Heart left ventricle (tissue), 16 donors: ENCODE results near the gene FTCD. TPM values are rescaled to one million over a fixed set of nuclear protein-coding genes. Genes with fewer than 3 reads are reported as not detected.

Source experiments
- ATAC-seq, 4 donors: fragments of 200-7000 bp; cut with Tn5 transposase; one replicate each; pipeline ENCODE4 v1.9.1; 2020 to 2022; ENCODE audit warnings: moderate library complexity in 4 of 4, mild to moderate bottlenecking in 3 of 4, moderate number of reproducible peaks in 1 of 4
- DNase-seq, 5 donors: peaks; one replicate each; pipeline ENCODE4 v3.0.0-alpha.2; 2020
- H3K27ac ChIP-seq, 12 donors: fragments of 200-600 bp; sonication (generic) in 4 of 12; one replicate each; pipeline versions ENCODE4 v1.5.0 to v1.8.0; 2016 to 2022; ENCODE audit warnings: mild to moderate bottlenecking in 2 of 12
- H3K27me3 ChIP-seq, 9 donors: fragments of 200-600 bp; sonication (generic) in 2 of 9; one replicate each; pipeline versions ENCODE4 v1.5.1 to v1.8.0; 2016 to 2022; ENCODE audit warnings: mild to moderate bottlenecking in 3 of 9
- H3K36me3 ChIP-seq, 9 donors: fragments of 200-600 bp; sonication (generic) in 2 of 9; one replicate each; pipeline versions ENCODE4 v1.5.0 to v1.8.0; 2018 to 2022; ENCODE audit warnings: mild to moderate bottlenecking in 2 of 9
- H3K4me1 ChIP-seq, 12 donors: fragments of 200-600 bp; sonication (generic) in 4 of 12; one replicate each; pipeline versions ENCODE4 v1.5.0 to v1.8.0; 2016 to 2022; ENCODE audit warnings: mild to moderate bottlenecking in 3 of 12
- H3K4me3 ChIP-seq, 12 donors: fragments of 200-600 bp; sonication (generic) in 4 of 12; one replicate each; pipeline versions ENCODE4 v1.5.0 to v1.8.0; 2017 to 2022; ENCODE audit warnings: mild to moderate bottlenecking in 9 of 12, moderate library complexity in 4 of 12
- H3K9me3 ChIP-seq, 12 donors: fragments of 200-600 bp; sonication (generic) in 4 of 12; one replicate each; pipeline versions ENCODE4 v1.5.0 to v1.8.0; 2016 to 2022; ENCODE audit warnings: mild to moderate bottlenecking in 1 of 12
- POLR2A ChIP-seq, 2 donors: fragments of 450-650 bp; IDR thresholded peaks; one replicate each; pipeline ENCODE4 v1.6.1; 2017; ENCODE audit warnings: antibody characterized with exemption in 2 of 2, mild to moderate bottlenecking in 2 of 2, moderate library complexity in 2 of 2
- whole genome bisulfite sequencing, 4 donors: extraction: QIAGEN DNeasy Blood & Tissue Kit in 2 of 4; methylation state at CpG; one replicate each; pipeline versions ENCODE4 v1.1.5 to v1.1.7; 2013 to 2018; 5-methylcytosine and 5-hydroxymethylcytosine counted together
- intact Hi-C, 10 donors: fragments of 100-400 bp; cut with DNase I; formaldehyde crosslinking; loops; one replicate each; pipeline versions ENCODE4 v1.11.1 to v1.14.2; 2022
- polyA plus RNA-seq, 2 donors: library from polyadenylated mRNA; stranded (reverse); fragments of 200-250 nt; gene quantifications; one replicate each; pipeline ENCODE4 v1.2.3, GENCODE V29; 2013
- total RNA-seq, 9 donors: library from RNA; depleted of rRNA in 2 of 9; stranded (reverse); fragments of >200 nt in 2 of 9; fragmentation: NEBNext Ultra II Directional in 3 of 9; extraction: Animal tissue kit (Norgen Biotek cat#: 25700) in 3 of 9; gene quantifications; one replicate each; pipeline versions ENCODE4 v1.1.0 to v1.2.4, GENCODE V29; 2016 to 2023
- TF ChIP-seq, protein P1 (sequence below), 12 donors: fragments of 200-600 bp; sonication (generic) in 4 of 12; IDR thresholded peaks; one replicate each; pipeline versions ENCODE4 v1.5.0 to v1.8.0; 2018 to 2022; ENCODE audit warnings: antibody characterized with exemption in 12 of 12, mild to moderate bottlenecking in 5 of 12
- donor health status: ischemic (EF 13 %, LVEDD 7.1; RV severe dilation, severe dysfunction).
- donor health status: healthy with polysubstance abuse.
- donor health status: DM: no; HTN: yes; CAD: no.
- donor health status: DM: no; HTN: no; CAD: no.
- donor health status: ischemic (EF 25% LVEDD 6.9; RV normal size, moderate dysfunction).
- donor health status: ischemic (EF 25% LVEDD 5.7; RV mildly dilated, moderate dysfunction).
- donor health status: healthy.
- donor health status: DM: yes; HTN: yes; CAD: no.
- donor health status: ischemic (EF 35%, LVEDD 5.7; RV mildly dilated, moderate dysfunction).
- donor health status: nonischemic (EF 11% LVEDD 7.7; RV severe dilation, severe dysfunction).
- donor health status: DM: yes; HTN: yes; CAD: no.
- donor health status: PGD.
- donor health status: ischemic (EF 29% LVEDD 5.4; RV normal size, mild dysfunction).
- donor health status: nonischemic (EF 23%, LVEDD 6.1; RV moderate dilation, normal function).

FTCD gene
- total and polyA plus RNA-seq, 11 donors = 0.17 to 3.1 (median 1.2) TPM; not detected in 1

DNA sequence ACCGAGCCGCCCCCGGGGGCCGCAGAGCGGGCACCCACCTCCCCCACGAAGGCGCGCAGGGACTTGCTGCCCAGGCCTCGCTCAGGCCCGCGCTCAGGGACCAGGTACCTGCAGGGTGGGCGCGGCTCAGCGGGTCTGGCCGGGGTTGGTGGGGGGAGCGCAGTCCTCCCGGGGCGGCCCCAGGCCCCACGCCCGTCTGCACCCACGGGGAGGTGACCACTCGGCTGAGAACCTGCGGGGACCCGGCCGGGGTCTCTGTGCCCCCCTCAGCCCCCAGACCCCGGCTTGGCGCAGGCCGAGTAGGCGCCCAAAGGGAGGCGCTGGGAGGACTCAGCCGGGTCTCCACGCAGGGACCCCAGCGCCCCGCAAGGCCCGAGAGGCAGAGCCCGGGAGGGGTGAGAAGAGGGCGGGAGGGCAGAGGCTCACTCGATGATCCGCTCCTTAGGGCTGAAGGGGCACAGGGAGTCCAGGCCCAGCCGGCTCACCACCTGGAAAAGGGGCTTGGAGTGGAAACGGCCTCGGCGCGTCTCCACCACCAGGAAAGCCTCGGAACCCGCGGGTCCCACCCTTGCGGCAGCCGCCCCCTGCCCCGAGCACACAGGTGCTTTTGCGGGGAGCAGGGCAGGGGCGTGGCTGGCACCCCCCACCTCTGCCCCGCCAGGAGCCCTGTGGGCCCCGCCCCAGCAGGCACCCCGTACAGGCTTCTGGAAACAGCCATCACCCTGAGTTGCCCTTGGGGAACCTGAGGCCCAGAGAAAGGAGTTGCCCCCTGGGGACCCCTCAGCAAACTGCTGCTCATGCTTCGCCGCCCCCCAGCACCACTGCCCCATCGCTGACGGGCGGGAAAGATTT lies 9.3 kb downstream of the FTCD start:
- intact Hi-C loops = loop anchor here in 3 of 10 donors (10.0 kb wide), 2 partner anchors 79 to 109 kb away; partner anchors contain the start of gene LSS (in 2 of the 3)
- DNase-seq (peak in 3 of 5 donors; percentile 14 to 55 (median 30)), ATAC-seq (no peak)
- whole genome bisulfite sequencing, 4 donors = 92 to 96% (median 94%) methylated on average over 23 to 60 of the region's 60 CpGs
- Histone ChIP-seq H3K27me3 (no peaks in the 10 kb centered on the region), H3K9me3 (no peaks in the 10 kb centered on the region), H3K4me1 (peaks cover 0 to 9% (median 6%) of the 10 kb centered on the region in 12 donors), H3K4me3 (no peak overlapping the region), H3K27ac (no peak overlapping the region), H3K36me3 (no peaks in the 10 kb centered on the region)
- TF ChIP-seq, protein P1, sequence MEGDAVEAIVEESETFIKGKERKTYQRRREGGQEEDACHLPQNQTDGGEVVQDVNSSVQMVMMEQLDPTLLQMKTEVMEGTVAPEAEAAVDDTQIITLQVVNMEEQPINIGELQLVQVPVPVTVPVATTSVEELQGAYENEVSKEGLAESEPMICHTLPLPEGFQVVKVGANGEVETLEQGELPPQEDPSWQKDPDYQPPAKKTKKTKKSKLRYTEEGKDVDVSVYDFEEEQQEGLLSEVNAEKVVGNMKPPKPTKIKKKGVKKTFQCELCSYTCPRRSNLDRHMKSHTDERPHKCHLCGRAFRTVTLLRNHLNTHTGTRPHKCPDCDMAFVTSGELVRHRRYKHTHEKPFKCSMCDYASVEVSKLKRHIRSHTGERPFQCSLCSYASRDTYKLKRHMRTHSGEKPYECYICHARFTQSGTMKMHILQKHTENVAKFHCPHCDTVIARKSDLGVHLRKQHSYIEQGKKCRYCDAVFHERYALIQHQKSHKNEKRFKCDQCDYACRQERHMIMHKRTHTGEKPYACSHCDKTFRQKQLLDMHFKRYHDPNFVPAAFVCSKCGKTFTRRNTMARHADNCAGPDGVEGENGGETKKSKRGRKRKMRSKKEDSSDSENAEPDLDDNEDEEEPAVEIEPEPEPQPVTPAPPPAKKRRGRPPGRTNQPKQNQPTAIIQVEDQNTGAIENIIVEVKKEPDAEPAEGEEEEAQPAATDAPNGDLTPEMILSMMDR (IDR thresholded peaks at IDR 0.05) = no peak
- TF ChIP-seq POLR2A (IDR thresholded peaks at IDR 0.05) = no peak

DNA sequence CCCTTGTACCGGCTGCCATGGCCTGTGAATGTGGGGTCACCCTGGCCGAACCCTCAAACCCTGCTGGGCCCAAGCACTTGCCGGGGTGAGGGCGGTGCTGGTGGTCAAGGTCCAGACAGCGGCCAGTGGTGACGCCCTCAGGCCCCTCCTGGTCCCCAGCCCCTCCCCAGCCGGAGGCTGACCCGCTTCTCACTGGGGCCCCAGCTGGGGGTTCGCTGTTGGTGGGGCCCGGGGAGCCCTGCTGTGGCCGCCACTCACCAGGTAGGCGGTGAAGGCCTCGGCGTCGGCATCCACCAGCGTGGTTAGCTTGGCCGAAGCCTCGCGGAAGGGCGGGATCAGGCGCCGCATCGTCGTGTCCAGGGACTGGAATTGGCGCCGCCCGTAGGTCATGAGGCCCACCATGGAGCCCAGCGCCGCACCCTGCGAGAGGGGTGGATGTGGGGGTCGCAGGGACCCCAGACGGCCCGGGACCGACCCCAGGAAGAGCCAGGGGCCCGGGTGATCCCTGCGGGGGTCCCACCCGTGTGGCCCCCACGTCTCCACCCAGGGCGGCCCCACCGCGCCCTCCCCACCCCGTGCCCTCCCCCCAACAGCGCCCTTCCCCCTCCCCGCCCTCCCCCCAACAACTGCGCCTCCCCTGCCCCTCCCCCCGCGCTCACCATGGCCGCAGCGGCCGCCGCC lies 10.1 kb downstream of the FTCD start:
- H3K36me3 ChIP-seq = no peaks in the 10 kb centered on the region
- no peaks in the 10 kb centered on the region for H3K9me3 ChIP-seq
- 95 to 98% (median 96%) methylated on average over 22 to 51 of the region's 51 CpGs for WGBS, 4 donors
- H3K27me3 ChIP-seq = no peaks in the 10 kb centered on the region
- H3K4me1 ChIP-seq = peaks cover 0 to 9% (median 6%) of the 10 kb centered on the region in 12 donors
- intact Hi-C loops = loop anchor here in 3 of 10 donors (10.0 kb wide), 2 partner anchors 80 to 110 kb away; partner anchors contain the start of gene LSS (in 2 of the 3)
- H3K27ac ChIP-seq = no peak overlapping the region
- ATAC-seq = no peak
- DNase-seq = peak in 3 of 5 donors; percentile 16 to 67 (median 25)
- TF ChIP-seq, protein P1 (IDR thresholded peaks at IDR 0.05) = no peak
- no peak for TF ChIP-seq POLR2A (IDR thresholded peaks at IDR 0.05)
- H3K4me3 ChIP-seq = no peak overlapping the region

DNA sequence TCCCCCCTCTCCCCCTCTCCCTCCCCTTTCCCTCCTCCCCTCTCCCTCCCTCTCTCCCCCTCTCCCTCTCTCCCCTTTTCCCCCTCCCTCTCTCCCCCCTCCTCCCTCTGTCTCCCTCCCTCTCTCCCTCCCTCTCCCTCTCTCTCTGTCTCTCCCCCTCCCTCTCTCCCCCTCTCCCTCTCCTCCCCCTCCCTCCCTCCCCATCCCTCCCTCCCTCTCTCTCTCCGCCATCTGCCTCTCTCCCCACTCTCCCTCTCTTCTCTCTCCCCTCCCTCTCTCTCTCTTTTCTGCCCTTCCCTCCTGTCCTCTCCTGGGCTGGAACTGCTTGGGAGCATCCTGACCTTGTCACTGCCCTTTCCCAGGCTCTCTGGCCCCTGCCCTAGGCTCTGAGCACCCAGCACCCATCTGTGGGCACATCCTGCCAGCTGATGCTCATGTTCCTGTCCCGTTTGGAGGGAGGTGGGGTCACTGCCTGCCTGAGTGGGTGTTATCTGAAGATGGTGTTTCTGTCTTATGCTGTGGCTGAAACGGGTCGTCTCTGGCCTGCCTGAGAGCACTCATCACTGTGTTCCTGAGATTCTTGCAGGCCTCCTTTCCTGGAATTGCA lies 10.8 kb downstream of the FTCD start:
- TF ChIP-seq, protein P1 (IDR thresholded peaks at IDR 0.05) = no peak
- TF ChIP-seq POLR2A (IDR thresholded peaks at IDR 0.05) = no peak
- no peaks in the 10 kb centered on the region for H3K27me3 ChIP-seq
- H3K4me3 ChIP-seq = no peak overlapping the region
- H3K9me3 ChIP-seq = no peaks in the 10 kb centered on the region
- no peak overlapping the region for H3K27ac ChIP-seq
- intact Hi-C loops = loop anchor here in 6 of 10 donors (5.0 to 10.0 kb wide), 4 partner anchors 80 to 172 kb away; partner anchors contain the start of gene LSS (in 2 of the 6)
- WGBS, 4 donors = 0 to 50% (median 39%) methylated on average over 1 to 4 of the region's 4 CpGs
- ATAC-seq (no peak), DNase-seq (peak in 2 of 5 donors; percentile 13)
- H3K4me1 ChIP-seq = peaks cover 0 to 9% (median 6%) of the 10 kb centered on the region in 12 donors
- no peaks in the 10 kb centered on the region for H3K36me3 ChIP-seq
